Activated CD8-positive, alpha-beta memory T cell treated with anti-CD3 and anti-CD28 coated beads, Interleukin-2, amount 50 U/mL, for 48 hours (primary cell): Measurements from ENCODE around the gene PRUNE2.

Experiments used
- DNase-seq: peaks from one replicate; pipeline ENCODE4 v3.0.0-alpha.2; 2020

Gene PRUNE2

DNA sequence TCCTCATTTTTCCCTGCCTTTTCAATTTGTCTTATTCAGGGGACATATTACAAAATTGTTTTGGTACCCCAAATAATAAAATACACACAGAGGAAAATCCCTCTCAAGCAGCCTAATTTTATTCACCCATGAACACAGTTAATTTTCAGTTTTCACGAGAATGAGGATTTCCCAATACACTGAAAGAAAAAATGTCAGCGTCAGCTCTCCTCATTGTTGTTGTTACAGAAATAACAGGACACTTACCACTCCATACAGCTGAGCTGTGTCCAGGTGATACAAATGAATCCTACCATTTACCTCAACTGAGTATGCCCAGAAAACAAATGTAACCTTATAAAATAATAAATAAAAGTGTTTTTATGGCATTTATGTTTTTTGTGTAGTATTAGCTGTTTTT lies 286.3 kb downstream of the PRUNE2 start:
- no peak for DNase-seq

DNA sequence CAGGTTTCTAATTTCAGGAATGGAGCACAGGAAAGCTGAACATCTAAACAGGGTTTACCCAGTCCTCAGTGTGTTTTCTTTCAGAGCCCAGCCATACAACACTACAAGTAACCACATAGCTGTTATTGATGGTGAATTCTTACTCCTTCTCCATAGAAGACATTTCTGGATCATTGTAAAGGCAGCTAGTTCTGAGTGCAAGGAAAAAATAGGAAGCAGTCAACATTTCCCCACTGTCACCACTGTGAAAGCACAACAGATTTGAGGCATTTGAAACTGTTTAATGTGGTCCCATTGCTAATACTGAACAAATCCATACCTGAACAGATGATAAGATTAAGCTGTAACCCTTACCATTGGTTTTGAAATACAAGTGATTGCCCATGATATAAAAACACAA lies 286.7 kb downstream of the PRUNE2 start:
- DNase-seq: no peak

DNA sequence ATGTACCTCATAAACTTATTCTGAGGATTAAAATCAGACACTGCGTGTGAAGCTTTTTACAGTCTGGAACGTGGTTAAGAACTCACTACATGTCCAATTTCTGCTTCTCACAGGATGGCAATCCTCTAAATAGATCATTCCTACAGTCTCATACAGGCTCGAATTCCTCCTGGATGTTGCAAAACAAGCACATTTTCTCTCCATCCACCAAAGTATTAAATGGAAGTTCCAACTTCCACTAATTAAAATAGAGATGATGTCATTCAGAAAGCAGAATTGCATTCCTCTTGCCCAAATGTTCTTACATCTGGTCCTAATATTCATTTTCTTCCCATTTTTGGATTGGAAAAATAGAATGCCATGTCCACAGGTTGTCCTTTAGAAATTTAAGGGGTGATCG lies 287.2 kb downstream of the PRUNE2 start:
- no peak for DNase-seq

DNA sequence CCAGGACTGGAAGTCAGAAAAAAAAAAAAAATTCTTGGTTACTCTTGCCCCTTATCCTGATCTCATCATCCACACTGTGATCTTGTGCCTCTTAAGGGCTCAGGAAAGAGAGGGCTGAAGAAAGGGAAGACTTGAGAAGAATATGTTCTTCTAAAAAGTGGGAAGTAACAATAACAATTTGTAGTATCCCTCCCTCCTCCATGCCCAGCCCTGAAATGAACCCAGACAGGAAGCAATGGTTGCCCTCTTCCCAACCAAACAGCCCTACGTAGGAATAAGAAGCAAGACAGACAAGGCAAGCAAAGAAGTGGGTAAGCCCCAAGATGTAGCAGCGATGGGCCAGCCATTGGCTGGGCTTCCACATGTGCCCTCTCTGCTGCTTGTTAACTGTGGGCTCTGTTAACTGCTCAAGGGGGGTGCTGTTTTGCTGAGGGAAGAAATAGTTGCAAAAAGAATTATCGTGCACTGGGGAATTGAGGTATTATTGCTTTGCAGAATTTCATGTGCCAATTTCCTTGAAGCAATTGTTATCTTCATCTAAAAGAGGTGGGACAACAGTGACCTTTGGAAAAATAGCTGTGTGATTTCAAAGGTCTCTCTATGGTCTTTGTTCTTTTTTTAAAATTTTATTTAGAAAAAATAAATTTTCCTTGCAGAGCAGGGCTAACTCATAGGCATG lies 288.3 kb downstream of the PRUNE2 start:
- DNase-seq: no peak

- DNase-seq: no peak
Measured at GRCh38 chr9:76616780-76617179, 289.1 kb downstream of the PRUNE2 start.

DNA sequence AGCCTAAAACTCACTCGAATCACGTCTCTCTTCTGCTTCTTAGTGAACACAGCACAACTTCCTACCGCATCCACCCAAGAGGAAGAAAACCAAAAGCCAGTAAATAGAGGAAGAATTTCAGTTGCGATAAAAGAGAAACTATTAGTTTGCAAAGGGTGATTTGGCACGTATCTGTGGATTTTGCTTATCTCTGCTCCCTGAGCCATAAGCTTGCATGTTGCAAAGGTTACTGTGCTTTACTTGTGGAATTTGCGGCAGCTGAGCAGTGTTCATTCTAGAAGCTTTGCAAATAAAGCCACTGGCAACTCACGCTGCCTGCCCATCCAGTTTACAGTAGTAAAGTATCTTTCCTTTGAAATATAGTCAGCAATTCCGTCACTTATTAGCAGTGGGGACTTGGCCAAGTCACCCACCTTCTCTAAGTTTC lies 290.7 kb downstream of the PRUNE2 start:
- no peak for DNase-seq

DNA sequence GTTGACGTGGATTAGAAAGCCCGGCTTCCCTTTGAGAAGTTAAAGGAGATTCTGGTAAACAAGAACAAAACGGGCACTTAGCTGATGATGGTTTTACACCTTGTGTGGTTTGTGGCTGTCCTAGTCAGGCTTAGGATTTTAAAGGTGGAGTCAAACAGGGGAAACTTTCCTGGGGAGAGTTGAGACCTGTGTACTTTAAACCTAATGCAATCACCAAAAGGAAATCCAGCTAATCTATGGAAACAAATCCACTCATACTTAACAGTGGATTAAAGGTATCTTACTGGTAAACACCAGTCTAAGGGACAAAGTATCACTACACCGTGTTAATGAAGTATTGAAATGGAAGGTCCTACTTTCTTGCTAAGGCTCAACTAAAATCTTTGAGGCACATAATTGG lies 291.9 kb downstream of the PRUNE2 start:
- no peak for DNase-seq

GRCh38 chr9:76613150-76613781 lies 292.6 kb downstream of the PRUNE2 start:
- DNase-seq: no peak

DNA sequence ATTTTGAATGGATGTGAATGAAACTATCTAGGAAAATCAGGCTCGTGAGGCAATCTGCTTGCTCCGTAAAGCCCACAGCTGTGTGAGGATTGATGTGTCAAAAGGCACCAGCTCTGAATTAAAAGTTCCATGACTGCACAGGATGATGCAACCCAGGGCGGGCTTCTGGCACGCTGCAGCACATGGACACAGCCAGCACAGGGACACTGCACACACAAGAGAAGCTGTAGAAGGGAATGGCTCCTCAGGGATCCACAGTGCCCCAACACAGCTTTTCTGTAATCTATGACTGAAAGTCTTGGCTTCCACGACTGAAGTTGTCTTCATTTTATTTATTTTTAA lies 295.9 kb downstream of the PRUNE2 start:
- DNase-seq: no peak

DNA sequence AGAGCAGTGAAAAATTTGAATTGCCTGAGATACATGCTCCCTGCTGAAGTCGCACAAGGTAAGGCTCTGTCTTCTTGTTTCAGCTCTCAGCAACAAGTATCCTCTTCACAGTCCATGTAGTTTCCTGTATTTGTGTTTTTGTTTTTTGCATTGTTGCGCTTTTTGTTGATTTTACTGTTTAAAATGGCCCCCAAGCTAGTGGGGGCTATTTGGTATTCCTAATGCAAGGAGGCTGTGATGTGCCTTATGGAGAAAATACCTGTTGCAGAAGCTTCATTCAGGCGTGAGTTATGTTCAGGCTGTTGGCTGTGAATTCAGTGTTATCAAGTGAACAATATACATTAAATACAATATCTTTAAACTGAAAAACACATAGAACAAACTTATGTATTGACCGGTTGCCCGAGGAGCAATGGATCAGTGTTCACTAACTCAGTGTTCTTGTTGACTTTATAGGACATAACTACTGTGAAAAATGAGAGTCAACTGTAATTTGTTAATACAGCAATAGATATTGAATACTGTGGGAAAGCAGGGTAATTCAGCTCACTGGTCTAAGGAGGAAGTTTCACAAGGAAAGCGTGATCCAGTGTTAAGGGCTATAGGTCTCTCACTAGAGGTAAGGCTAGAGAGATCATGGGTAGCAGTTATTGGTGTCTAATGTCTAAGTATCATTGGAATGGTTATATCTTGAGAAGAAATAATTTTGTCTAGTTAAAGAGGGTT lies 296.5 kb downstream of the PRUNE2 start:
- no peak for DNase-seq

- DNase-seq: no peak
Measured at GRCh38 chr9:76608575-76609273, 297.2 kb downstream of the PRUNE2 start.

GRCh38 chr9:76607730-76608436 lies 298.0 kb downstream of the PRUNE2 start:
- DNase-seq: no peak

DNA sequence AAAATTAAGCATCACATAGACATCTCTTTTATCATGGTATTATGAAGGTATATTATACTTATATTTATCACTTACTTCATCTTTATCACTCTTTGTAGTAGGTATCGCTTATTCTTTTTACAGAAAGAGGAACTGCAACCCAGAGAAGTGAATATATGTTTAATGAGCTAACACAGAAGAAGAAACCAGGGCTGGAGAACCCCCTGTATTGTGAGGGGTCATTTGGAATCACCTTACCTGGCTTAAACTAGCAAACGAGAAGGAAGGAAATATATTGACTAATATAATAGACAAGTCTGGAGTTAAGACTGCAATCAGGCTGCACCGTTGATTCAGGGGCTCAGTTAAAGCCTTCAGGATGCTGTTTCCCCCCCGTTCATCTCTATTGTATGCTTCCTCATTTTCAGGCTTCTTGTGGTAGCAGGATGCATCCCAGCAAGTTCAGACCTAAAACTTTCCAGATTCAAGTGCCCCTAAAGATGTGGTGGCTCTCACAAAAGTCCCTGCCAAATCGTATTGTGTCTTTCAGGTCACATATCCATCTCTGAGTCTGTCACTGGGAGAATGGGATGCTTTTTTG lies 300.5 kb downstream of the PRUNE2 start:
- DNase-seq: no peak

DNA sequence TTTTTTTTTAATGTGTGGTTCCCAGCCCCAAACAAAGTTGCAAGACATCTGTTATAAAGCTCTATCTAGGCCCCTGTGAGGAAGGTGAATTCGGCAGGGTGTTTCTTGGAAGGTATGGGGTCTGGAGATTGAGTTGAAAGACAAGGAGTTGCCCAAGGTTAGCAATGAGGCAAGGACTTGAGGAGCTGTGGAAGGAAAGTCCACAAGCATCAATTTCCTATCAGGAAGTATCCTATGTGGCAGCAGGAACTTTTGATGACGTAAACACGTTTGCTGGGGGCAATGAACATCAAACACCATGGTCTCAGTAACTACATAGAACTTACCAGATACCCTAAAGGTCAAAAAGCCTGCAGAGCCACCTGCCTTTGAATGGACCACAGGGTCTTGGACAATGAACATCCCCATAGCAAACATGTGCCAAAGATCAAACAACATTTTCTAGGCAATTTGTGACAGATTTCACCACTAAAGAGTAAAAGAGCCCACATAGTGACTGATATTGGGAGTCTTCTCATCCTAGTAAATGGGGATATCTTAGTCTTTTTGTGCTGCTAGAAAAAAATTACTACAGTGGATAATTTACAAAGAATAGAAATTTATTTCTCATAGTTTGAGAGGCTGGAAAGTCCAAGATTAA lies 301.9 kb downstream of the PRUNE2 start:
- DNase-seq: no peak

DNA sequence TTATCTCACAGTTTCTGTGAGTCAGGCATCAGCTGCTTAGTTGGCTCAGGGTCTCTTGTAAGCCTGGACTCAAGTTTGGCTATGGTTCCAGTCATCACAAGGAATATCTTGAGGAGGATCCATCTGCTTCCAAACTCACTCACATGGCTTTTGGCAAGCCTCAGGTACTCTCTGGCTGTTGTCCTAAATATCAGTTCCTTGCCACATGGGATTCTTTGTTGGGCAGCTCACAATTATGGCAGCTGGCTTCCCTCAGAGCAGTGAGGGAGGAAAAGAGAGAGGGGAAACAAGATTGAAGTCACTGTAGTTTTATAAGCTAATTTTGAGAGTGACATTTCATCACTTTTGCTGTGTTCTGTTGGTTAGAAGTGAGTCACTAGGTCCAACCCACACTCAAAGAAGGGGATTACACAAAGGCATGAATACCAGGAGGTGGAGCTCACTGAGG lies 302.4 kb downstream of the PRUNE2 start:
- no peak for DNase-seq

- DNase-seq: no peak
Measured at GRCh38 chr9:76602199-76602598, 303.7 kb downstream of the PRUNE2 start.

DNA sequence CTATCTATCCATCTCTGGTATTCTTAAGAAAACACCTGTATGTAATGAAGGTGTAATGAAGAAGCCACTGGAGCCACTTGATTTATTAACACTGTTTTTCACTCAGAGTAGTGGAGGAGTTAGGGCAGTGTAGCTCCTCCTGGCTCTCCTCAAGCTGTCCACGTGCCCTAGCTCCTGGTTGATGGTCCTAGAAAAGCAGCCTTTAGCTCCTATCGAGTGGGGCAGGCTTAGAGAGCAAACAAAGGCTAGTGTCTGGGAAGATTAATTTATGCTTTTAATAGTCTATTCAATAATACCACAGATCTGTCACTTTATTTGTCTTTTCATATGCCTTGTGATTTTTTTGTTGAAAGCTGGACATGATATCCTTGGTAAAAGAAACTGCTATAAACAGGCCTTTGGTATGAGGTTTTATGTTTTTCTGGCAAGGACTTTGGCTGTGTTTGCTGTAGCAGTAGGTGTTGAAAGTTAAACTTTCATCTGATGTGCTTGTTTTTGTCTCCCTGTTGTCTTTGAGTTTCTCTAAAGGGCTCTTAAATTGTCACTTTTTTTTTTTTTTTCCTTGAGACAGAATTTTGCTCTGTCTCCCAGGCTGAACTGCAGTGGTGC lies 305.8 kb downstream of the PRUNE2 start:
- no peak for DNase-seq

GRCh38 chr9:76598981-76599380 lies 306.9 kb downstream of the PRUNE2 start:
- DNase-seq: no peak

- no peak for DNase-seq
Measured at GRCh38 chr9:76595645-76596044, 310.3 kb downstream of the PRUNE2 start.

- DNase-seq: no peak
Measured at GRCh38 chr9:76594764-76595424, 311.0 kb downstream of the PRUNE2 start.
